Activated effector memory CD4-positive, alpha-beta T cell treated with Interleukin-2 at 50 U/mL for 16 hours (primary cell): ENCODE data around the gene TPM2.

Source experiments
- DNase-seq: peaks from one replicate; pipeline ENCODE4 v3.0.0-alpha.2; 2020

TPM2 gene

DNA sequence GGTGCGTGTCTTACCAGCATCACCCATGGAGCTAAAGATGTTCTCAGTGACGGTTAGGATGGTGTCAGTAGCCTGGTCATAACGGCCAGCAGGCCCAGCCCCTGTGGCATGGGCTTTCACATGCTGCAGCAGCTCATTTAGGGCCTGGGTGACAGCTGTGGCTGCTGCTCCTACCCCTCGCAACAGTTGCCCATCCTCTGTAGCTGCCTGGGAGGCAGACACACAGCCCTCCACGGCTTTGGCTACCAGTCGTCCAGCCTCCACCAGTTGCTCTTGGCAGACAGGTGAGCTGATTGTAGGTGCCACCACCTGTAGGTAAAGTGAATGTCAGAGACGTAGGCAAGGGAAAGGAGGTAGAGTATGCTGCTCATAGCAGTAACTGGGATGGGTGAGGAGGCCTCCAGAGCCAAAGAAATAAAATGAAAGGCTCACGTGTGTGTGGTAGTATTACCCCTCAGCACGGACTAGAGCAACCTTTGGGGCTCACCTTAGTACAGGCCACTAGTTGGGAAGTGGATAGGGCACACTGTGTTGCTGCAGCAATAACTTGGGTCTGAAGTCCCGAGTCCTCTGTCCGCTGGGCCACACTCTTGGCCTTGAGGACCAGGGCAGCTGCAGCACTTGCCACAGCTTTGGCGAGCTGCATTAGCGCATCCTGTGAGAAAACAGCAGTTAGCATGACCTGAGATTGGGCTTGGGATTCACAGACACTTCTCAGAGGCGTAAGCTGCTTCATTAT, 27.6 kb upstream of the TPM2 start:
- DNase-seq: no peak

GRCh38 chr9:35716230-35716629, 26.5 kb upstream of the TPM2 start:
- DNase-seq: no peak

DNA sequence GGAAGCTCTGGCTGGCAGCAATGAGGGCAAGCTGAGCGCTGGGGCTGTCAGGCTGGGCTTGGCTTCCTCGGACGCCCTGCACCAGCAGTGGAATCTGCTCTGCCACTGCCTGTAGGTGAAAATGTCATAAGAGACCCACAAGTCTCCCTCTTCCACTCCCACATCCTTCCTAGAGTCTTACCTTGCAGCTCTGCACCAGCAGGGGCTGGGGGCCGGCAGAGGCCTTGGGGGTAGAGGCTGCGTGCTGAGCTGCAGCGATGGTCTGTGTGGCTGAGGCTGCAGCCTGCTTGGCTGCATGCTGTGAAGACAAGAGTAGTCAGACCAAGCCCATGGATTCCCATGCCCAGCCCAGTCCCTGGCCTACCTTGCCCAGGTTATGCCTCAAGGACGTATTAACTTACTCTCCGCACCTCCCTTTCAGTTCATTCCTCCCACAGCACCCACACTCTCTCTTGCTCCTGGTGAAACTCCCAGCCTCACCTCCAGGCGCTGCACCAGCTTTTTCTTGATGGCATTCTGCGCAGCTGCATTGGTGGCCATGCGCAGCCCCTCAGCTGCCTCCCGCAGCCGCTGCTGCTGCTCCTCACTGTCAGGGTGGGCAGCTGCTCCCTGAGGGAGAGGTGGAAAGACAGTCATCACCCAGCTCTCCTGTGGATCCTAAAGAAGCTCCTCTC, 25.0 kb upstream of the TPM2 start:
- no peak for DNase-seq

DNA sequence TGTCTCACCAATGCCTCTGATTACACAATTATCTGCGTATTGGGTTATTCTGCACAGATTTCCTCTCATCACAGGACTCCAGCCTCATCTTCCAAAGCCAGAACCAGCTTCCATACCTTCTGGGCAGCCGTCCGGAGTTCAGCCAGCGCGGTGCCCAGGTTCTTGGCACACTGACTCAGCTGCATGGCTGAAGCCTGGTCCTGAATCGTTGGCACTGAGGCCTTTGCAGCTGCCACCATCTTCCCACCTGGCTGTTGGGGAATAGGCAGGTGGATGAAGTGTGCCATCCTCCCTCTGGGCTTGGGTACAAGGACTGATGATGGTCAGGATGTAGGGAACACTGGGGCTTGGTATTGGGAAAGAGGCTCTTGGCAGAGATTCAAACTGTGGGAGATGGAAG, 24.4 kb upstream of the TPM2 start:
- DNase-seq: no peak

DNA sequence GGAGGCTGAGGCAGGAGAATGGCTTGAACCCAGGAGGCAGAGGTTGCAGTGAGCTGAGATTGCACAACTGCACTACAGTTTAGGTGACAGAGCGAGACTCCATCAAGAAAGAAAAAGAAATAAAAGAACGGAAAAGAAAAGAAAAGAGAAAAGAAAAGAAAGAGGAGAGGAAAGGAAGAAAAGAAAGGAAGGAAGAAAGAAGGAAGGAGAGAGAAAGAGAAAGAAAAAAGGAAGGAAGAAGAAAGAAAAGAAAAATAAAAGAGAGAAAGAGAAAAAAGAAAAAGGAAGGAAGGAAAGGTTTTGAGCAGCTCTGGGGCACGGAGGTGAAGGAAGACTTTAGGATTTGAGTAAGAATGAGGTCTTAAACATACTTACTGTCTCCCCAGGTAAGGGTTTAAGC, 23.9 kb upstream of the TPM2 start:
- DNase-seq: no peak

GRCh38 chr9:35712762-35713400, 23.2 kb upstream of the TPM2 start:
- no peak for DNase-seq

DNA sequence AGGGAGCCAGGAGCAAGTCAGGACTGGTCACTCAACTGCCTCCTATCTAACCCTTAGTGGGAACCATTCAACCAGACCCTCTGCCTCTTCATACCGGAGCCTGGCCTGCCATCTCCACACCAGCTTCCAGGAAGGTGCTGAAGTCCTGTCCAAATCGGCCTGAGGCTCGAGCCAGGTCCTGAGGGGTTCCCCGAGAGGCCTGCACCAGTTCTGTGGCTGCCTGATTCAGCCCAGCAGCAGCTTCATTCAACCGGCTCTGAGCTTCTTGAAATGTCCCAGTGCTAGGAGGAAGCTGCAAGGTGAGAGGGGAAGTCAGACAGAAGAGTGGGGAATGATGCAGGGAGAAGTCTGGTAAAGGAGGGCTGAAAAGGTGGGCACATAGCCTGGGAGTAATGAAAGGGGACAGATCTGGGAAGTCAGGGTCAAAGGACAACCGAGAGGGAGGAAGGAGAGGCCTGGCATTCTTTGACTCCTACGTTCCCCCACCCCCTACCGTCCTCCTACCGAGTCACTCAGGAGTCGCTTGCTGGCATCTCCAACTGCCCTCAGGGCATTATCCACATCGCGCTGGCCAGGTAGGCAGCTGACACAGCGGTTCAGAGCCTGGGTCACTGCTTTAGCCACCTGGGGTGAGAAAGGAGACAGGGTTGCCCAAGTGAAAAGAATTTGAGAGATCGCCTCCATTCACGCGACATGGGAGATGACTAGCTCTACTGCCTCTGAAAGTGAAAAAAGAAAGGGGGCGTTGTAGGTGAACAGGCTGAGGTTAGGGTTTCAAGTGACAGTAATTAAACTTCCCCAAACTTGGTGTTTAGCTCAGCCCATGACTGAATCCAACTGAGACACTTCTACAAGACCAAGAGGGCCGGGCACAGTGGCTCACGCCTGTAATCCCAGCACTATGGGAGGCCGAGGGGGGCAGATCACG, 22.0 kb upstream of the TPM2 start:
- no peak for DNase-seq

DNA sequence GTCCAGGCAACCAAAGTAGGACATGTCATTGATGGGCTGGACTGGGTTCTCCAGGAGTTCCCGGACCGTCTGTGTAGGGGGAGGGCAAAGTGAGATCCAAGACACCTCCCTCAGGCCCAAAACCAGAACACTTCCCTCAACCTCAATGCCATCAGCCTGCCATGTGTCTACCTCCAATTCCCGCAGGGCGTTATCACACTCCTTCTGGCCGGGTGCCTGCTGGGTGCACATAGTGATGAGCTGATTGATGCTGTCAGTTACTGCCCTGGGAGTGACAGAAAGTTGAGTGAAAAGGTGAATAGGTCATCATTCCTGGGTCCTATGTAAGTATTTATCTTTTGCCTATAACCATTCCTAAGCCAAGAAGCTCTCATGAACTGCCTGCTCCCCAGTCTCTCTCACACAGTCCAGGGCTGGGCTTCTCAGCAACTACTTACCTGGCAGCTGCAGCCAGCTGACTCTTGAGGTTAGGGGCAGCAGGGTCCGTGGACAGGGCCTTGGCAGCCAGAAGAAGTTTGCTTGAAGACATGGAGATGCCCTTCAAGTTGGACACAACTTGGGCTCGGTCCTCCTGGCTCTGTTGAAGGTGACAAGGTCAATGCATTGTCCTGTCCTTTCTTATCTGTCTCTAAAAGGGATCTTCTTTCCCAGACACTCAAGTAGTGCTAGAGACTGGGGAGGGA, 21.2 kb upstream of the TPM2 start:
- no peak for DNase-seq

GRCh38 chr9:35708146-35708545, 18.4 kb upstream of the TPM2 start:
- DNase-seq: no peak

DNA sequence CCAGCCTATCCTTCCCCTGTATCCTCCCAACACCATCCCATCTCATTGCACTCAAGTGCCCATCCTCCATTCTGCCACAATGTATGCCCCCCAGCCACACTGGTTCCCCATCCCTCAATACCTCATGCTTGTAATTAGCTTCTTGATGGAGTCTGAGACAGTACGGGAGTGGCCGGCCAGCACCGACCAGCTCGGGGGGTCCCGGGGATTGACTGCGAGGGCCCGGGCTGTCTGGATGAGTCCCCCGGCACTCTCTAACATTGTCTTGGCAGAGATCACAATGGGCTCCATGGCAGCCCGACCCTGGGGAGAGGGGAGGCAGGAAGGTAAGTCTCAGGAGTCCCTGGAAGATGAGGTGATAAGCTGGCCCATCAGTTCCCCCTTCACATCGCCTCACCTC, 17.2 kb upstream of the TPM2 start:
- no peak for DNase-seq

- no peak for DNase-seq
Observed at GRCh38 chr9:35705836-35706430, 16.2 kb upstream of the TPM2 start.

DNA sequence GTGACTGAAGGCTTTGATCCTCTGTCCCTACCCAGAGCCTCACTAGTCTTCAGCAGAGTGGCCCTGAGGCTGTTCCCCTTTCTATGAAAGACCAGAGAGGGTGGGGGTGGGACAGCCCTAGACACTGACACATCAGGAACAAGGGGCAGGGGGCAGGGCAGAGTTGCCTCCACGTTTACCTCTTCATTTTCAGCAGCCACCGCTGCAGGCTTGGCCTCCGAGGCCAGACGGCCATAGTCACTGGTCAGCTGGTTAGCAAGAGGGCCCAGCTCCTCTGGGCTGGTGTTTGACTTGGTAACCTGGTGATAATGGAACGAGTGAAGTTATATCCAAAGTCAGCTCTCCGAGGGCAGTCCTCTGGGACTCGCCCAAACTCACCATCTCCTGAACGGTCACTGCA, 15.6 kb upstream of the TPM2 start:
- DNase-seq: no peak

GRCh38 chr9:35703906-35704672, 14.4 kb upstream of the TPM2 start:
- no peak for DNase-seq

DNA sequence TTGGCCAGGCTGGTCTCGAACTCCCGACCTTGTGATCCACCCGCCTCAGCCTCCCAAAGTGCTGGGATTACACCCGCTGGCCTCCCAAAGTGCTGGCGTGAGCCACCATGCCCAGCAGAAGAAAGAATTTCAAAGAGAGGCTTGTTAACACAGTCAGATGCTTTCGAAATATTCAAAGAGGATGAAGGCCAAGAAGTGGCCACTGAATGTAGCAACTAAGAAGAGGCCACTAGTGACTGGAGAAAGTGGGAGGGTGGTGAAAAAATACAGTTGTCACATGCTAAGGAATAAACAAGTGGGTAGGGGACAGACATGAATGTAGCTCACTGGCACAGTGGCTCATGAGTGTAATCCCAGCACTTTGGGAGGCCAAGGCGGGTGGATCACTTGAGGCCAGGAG, 13.0 kb upstream of the TPM2 start:
- no peak for DNase-seq

DNA sequence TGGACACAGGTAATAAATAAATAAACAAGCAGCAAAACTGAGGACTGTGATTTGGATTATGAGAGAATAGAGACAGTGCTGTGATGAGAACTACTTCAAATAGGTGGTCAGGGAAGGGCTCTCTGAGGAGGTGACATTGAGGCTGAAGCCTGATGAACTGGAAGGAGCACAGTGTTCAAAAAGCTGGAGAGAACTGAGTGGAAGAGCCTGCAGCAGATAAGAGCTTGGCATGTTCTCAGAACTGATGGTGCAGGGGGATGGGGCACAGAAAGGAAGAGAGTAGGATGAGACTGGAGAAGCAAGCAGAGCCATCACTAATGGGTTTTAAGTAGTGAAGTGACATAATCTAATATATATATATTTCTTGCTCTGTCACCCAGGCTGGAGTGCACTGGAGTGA, 11.2 kb upstream of the TPM2 start:
- DNase-seq: no peak

DNA sequence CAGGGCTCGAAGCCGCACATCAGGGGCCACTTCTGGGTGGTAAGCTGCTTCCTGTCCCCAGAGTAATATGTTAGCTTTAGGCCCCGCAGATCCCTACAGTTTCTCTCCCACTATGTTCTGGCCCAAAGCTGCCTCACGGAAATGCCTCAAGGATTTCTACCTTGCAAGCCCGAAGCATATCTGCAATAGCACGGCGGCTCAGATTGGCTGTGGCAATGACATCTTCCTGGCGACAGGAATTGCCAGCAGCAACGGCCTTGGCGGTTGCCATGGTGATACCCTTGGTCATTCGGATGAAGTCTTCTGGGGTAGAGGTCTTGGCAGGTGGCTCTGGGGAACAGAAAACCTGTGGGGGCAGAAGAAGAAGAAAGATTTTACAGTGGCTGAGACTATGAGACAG, 10.3 kb upstream of the TPM2 start:
- DNase-seq: no peak

- DNase-seq: no peak
Observed at GRCh38 chr9:35698231-35698630, 8.5 kb upstream of the TPM2 start.

DNA sequence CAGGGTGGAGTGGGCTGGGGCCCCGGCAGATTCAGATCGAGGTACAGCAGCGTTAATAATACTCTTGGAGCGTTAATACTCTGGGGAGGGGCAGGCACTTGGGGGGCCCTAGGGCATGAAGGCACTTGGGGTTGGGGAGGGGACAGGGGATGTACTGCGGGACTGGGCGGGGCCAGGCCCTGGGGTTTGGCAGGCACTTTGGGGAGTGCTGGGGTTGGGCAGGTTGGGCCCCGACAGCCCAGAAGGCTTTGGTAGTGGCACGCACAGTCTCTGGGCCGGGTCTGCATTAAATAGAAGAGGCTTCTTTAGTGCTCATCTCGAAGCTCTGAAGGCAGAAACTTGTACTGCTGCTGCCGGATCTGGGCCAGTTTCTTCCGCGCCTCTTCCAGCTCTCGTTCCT, 7.8 kb upstream of the TPM2 start:
- DNase-seq: no peak

GRCh38 chr9:35696520-35697215, 6.9 kb upstream of the TPM2 start:
- peak; percentile 39 for DNase-seq

GRCh38 chr9:35695943-35696401, 6.2 kb upstream of the TPM2 start:
- DNase-seq: no peak
